HepG2 (cell line): Measurements from ENCODE around the gene NDUFB10. TPM values are rescaled to one million over a fixed set of nuclear protein-coding genes. Genes with fewer than 3 reads are reported as not detected.

Experiments used
- ATF2 ChIP-seq: sonication (generic); formaldehyde crosslinking; IDR thresholded peaks from 2 replicates; pipeline ENCODE4 v1.4.0; 2020; ENCODE audit warnings: missing genetic modification reagents
- CBX1 ChIP-seq: IDR thresholded peaks from one replicate; pipeline ENCODE4 v1.6.1; 2016; ENCODE audit warnings: antibody characterized with exemption, low read depth
- CTCF ChIP-seq: sonication (generic); formaldehyde crosslinking; IDR thresholded peaks from 2 replicates; pipeline ENCODE4 v1.5.0; 2020; ENCODE audit warnings: mild to moderate bottlenecking, missing genetic modification reagents, moderate library complexity
- DR1 ChIP-seq: sonication (generic); formaldehyde crosslinking; IDR thresholded peaks from 2 replicates; pipeline ENCODE4 v1.8.0; 2021; ENCODE audit warnings: mild to moderate bottlenecking, missing genetic modification reagents, inconsistent platforms
- FOXM1 ChIP-seq: sonication (generic); formaldehyde crosslinking; IDR thresholded peaks from 2 replicates; pipeline ENCODE4 v1.5.0; 2020; ENCODE audit warnings: missing genetic modification reagents
- HDAC6 ChIP-seq: fragments of 200-600 bp; sonication (generic); IDR thresholded peaks from 2 replicates; pipeline ENCODE4 v1.7.0; 2017; ENCODE audit warnings: mild to moderate bottlenecking, antibody characterized with exemption, low read length, low read depth
- HOXA5 ChIP-seq: sonication (generic); formaldehyde crosslinking; IDR thresholded peaks from 2 replicates; pipeline ENCODE4 v1.4.0; 2020; ENCODE audit warnings: missing genetic modification reagents
- MEIS2 ChIP-seq: sonication (generic); formaldehyde crosslinking; IDR thresholded peaks from 2 replicates; pipeline ENCODE4 v1.9.0; 2021; ENCODE audit warnings: mild to moderate bottlenecking, missing genetic modification reagents
- MLXIP ChIP-seq: sonication (generic); formaldehyde crosslinking; IDR thresholded peaks from 2 replicates; pipeline ENCODE4 v1.9.0; 2021; ENCODE audit warnings: missing genetic modification reagents, borderline replicate concordance
- NFE2L1 ChIP-seq: sonication (generic); formaldehyde crosslinking; IDR thresholded peaks from 2 replicates; pipeline ENCODE4 v1.4.0; 2020; ENCODE audit warnings: missing genetic modification reagents, mild to moderate bottlenecking, borderline replicate concordance
- RNF2 ChIP-seq: fragments of 450-650 bp; conservative IDR thresholded peaks from 2 replicates; pipeline ENCODE4 v1.6.1; 2016; ENCODE audit warnings: low read depth
- SALL1 ChIP-seq: sonication (generic); formaldehyde crosslinking; IDR thresholded peaks from 2 replicates; pipeline ENCODE4 v1.8.0; 2022; ENCODE audit warnings: mild to moderate bottlenecking, missing genetic modification reagents
- TRIM24 ChIP-seq: sonication (generic); formaldehyde crosslinking; IDR thresholded peaks from 2 replicates; pipeline ENCODE4 v1.8.0; 2022; ENCODE audit warnings: mild to moderate bottlenecking, missing genetic modification reagents
- ZNF121 ChIP-seq: sonication (generic); formaldehyde crosslinking; IDR thresholded peaks from 2 replicates; pipeline ENCODE4 v1.5.0; 2020; ENCODE audit warnings: mild to moderate bottlenecking, missing genetic modification reagents
- ZNF260 ChIP-seq: sonication (generic); formaldehyde crosslinking; IDR thresholded peaks from 2 replicates; pipeline ENCODE4 v1.4.0; 2020; ENCODE audit warnings: missing genetic modification reagents, low read depth, mild to moderate bottlenecking, borderline replicate concordance
- ZNF275 ChIP-seq: sonication (generic); formaldehyde crosslinking; IDR thresholded peaks from 2 replicates; pipeline ENCODE4 v1.8.0; 2022; ENCODE audit warnings: missing genetic modification reagents, mild to moderate bottlenecking, inconsistent platforms, borderline replicate concordance
- ZNF280B ChIP-seq: sonication (generic); formaldehyde crosslinking; IDR thresholded peaks from 2 replicates; pipeline ENCODE4 v1.5.0; 2020; ENCODE audit warnings: missing genetic modification reagents, mild to moderate bottlenecking, borderline replicate concordance
- ZNF326 ChIP-seq: sonication (generic); formaldehyde crosslinking; IDR thresholded peaks from 2 replicates; pipeline ENCODE4 v1.4.0; 2020; ENCODE audit warnings: missing genetic modification reagents, borderline replicate concordance
- ZNF343 ChIP-seq: sonication (generic); formaldehyde crosslinking; IDR thresholded peaks from 2 replicates; pipeline ENCODE4 v1.4.0; 2020; ENCODE audit warnings: mild to moderate bottlenecking, missing genetic modification reagents
- ZNF589 ChIP-seq: sonication (generic); formaldehyde crosslinking; conservative IDR thresholded peaks from 2 replicates; pipeline ENCODE4 v1.8.0; 2022; ENCODE audit warnings: mild to moderate bottlenecking, moderate library complexity, missing genetic modification reagents
- ZNF761 ChIP-seq: sonication (generic); formaldehyde crosslinking; conservative IDR thresholded peaks from 2 replicates; pipeline ENCODE4 v1.4.0; 2020; ENCODE audit warnings: mild to moderate bottlenecking, missing genetic modification reagents
- polyA plus RNA-seq, 8 experiments: library from polyadenylated mRNA; depleted of rRNA in 3 of 8; stranded (reverse) in 7 of 8; unstranded in 1 of 8; fragments of >200 nt; fragmentation: Illumina TruSeq in 4 of 8; extraction: Trizol in 4 of 8; gene quantifications; 2 replicates each; pipeline versions ENCODE4 v1.2.1 to v1.2.3, GENCODE V29; 2011 to 2016; ENCODE audit warnings: low read depth in 4 of 8, missing spikeins in 1 of 8, mixed read lengths in 1 of 8; ENCODE audit not compliant: insufficient read depth in 1 of 8
- total RNA-seq, 5 experiments: library from RNA; depleted of rRNA; stranded (reverse); fragments of >200 nt; fragmentation: Illumina TruSeq; extraction: Trizol; gene quantifications; 2 replicates each; pipeline ENCODE4 v1.2.3, GENCODE V29; 2016; ENCODE audit warnings: low read depth in 1 of 5

Gene NDUFB10
- total and polyA plus RNA-seq, 2 of the 13 experiments (the other 11 are each of a cell fraction or from before 2014, with no cell fraction given) = 68.6 to 157 TPM

- TF ChIP-seq CTCF (CRISPR knock-in tag) (peak; percentile 45), CBX1 (peak; percentile 91), DR1 (CRISPR knock-in tag) (peak; percentile 89), HDAC6 (no peak), MLXIP (CRISPR knock-in tag) (no peak), RNF2 (peak; percentile 40; the same call in 1 of the 2 replicates), ZNF326 (CRISPR knock-in tag) (no peak), ATF2 (CRISPR knock-in tag) (peak; percentile 86), ZNF761 (CRISPR knock-in tag) (peak; percentile 60; the same call in 1 of the 2 replicates), ZNF260 (CRISPR knock-in tag) (peak; percentile 52; the same call in 1 of the 2 replicates), ZNF121 (CRISPR knock-in tag) (no peak), TRIM24 (CRISPR knock-in tag) (no peak), ZNF589 (CRISPR knock-in tag) (peak; percentile 81), ZNF280B (peak; percentile 68; the same call in 1 of the 2 replicates), HOXA5 (peak; percentile 58), NFE2L1 (CRISPR knock-in tag) (0 out of 2 replicates have a peak, but pooled peaks have one; percentile 22), ZNF343 (0 out of 2 replicates have a peak, but pooled peaks have one; percentile 75), SALL1 (CRISPR knock-in tag) (peak; percentile 89), FOXM1 (peak; percentile 52; the same call in 1 of the 2 replicates), MEIS2 (CRISPR knock-in tag) (peak; percentile 83), ZNF275 (CRISPR knock-in tag) (no peak; the same call in 1 of the 2 replicates)
These were observed 12.6 kb downstream of the NDUFB10 start, which contains the start of gene TBL3 (continued) for GRCh38 chr16:1971796-1972489.
